ENCODE measurements around the gene ZFP1.

The ZFP1 gene

DNA sequence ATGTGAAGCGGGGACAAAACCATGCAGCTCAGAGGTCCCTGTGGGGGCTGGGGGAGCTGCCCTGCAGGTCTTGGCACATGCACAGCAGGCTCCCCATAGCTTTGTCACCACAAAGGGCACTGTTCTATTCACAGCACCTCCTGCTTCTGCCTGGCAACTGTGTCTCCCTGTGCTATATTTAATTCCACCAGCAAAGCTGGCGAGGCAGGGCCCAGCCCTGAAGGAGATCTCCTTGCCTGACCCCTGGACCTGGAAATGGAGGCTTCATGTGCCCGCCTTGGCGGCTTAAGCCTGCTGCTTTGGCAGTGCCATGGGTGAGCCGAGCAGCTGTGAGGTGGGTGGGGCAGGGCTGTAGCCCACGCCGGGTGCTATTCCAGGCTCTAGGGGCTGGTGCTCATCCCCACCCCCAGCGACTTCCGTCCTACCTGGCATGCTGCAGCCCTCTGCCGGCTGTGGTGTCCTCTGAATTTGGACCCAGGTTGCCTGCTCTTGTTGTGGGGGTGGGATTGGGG, 38.5 kb upstream of the ZFP1 start:
- Histone ChIP-seq H3K9me3 (ENCODE audit: insufficient read depth, low read length, severe bottlenecking) (no peaks in the 10 kb centered on the region), H3K9ac (ENCODE audit: low read depth, low read length) (peak overlapping the region; percentile 96), H4K20me1 (ENCODE audit: insufficient read depth, low read length) (peaks cover 2% of the 10 kb centered on the region; the same call in 1 of the 2 replicates), H3K36me3 (ENCODE audit: insufficient read depth, low read length) (peaks cover 34% of the 10 kb centered on the region), H3K4me3 (ENCODE audit: low read depth in 1 of 2, low read length in 2 of 2) (peak overlapping the region; percentile 17 to 61), H3K27me3 (ENCODE audit: insufficient read depth, low read length, poor library complexity) (no peaks in the 10 kb centered on the region), H2AFZ (ENCODE audit: low read depth, low read length) (no peak overlapping the region), H3K79me2 (ENCODE audit: insufficient read depth, low read length) (peaks cover 57% of the 10 kb centered on the region), H3K27ac (ENCODE audit: low read length) (peak overlapping the region; percentile 100), H3K4me1 (ENCODE audit: insufficient read depth, low read length) (peaks cover 76% of the 10 kb centered on the region), H3K4me2 (ENCODE audit: insufficient read depth, low read length) (peak overlapping the region; percentile 81)
- peak; percentile 88 for DNase-seq
- TF ChIP-seq CTCF (IDR thresholded peaks at IDR 0.05; ENCODE audit: borderline replicate concordance, extremely low read depth, low read length, poor library complexity, severe bottlenecking): peak; percentile 62
- TF ChIP-seq EZH2 (IDR thresholded peaks at IDR 0.05; ENCODE audit: borderline replicate concordance, low read depth, low read length, severe bottlenecking): no peak
- ATAC-seq (ENCODE audit: insufficient read depth, low read depth): peak; percentile 48

DNA sequence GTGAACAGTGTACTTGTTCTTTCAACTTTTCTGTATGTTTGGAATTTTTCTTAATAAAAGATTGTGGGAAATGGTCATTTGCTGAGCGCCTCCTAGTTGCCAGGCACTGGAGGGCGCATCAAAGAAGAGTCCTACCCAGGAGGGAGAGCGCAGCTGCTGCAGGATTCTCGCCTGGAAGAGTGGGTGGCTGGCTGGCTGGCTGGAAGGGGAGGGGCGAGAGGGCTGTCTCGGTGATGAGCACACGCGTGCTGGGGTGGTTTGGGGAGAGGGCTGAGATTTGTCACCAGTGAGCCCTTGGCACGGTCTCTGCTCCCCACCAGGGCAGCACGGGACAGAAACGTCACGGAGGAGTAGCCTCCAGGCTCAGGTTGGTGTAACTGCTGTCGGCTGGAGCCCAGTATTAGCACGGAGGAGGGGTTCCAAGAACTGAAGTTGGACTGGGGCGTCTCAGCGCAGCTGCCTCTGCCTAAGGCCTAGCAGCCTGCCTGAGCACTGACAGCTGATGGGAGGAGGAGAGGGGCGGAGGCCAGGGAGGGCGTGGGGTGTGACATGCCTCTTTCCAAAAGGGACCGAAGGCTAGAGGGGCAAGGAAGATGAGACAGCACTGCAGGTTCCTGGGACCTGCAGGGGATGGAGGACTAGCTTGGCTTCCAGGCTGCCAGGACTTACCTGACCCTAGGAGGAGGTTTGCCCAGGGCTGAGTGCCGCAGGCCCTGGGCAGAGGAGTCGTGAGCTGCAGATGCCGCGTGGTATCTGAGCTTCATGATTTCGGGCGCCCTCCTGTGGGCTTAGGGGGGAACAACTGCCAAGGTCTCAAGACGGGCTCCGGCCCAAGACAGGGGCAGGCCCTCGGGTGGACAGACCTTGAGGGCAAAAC, 37.4 kb upstream of the ZFP1 start:
- Histone ChIP-seq H2AFZ (ENCODE audit: low read depth, low read length) (peak overlapping the region; percentile 49; the same call in 1 of the 2 replicates), H3K79me2 (ENCODE audit: insufficient read depth, low read length) (peaks cover 46% of the 10 kb centered on the region), H4K20me1 (ENCODE audit: insufficient read depth, low read length) (peaks cover 2% of the 10 kb centered on the region; the same call in 1 of the 2 replicates), H3K4me3 (ENCODE audit: low read depth in 1 of 2, low read length in 2 of 2) (peak overlapping the region; percentile 17 to 61; a peak in 3 of 4 replicates), H3K9me3 (ENCODE audit: insufficient read depth, low read length, severe bottlenecking) (no peaks in the 10 kb centered on the region), H3K36me3 (ENCODE audit: insufficient read depth, low read length) (peaks cover 23% of the 10 kb centered on the region), H3K9ac (ENCODE audit: low read depth, low read length) (peak overlapping the region; percentile 96), H3K27me3 (ENCODE audit: insufficient read depth, low read length, poor library complexity) (no peaks in the 10 kb centered on the region), H3K4me2 (ENCODE audit: insufficient read depth, low read length) (peak overlapping the region; percentile 81), H3K4me1 (ENCODE audit: insufficient read depth, low read length) (peaks cover 65% of the 10 kb centered on the region), H3K27ac (ENCODE audit: low read length) (peak overlapping the region; percentile 100)
- DNase-seq: peak; percentile 90
- ATAC-seq (ENCODE audit: insufficient read depth, low read depth): peak; percentile 68
- no peak for TF ChIP-seq EZH2 (IDR thresholded peaks at IDR 0.05; ENCODE audit: borderline replicate concordance, low read depth, low read length, severe bottlenecking)
- peak; percentile 94 for TF ChIP-seq CTCF (IDR thresholded peaks at IDR 0.05; ENCODE audit: borderline replicate concordance, extremely low read depth, low read length, poor library complexity, severe bottlenecking)

DNA sequence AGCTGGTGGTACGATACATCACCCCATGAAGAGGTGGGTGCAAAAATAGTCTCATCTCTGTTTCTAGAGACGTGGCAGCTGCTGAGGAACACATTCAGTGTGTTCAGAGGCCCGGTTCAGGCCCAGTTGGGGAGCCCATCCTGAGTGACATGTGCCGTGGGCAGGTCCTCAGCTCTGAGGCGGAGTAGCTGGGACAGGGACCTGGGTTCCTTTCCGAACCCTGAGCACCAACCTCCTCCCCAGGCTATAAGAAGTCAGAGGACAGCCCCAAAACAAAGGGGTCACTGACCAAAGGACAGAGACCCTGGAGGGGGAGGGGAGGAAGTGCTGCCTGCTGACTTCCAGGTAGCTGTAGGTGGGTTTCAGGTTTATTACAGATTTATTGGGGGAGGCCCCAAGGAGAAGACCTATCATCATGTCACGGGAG, 36.8 kb upstream of the ZFP1 start:
- Histone ChIP-seq H3K9ac (ENCODE audit: low read depth, low read length) (peak overlapping the region; percentile 96), H3K4me2 (ENCODE audit: insufficient read depth, low read length) (peak overlapping the region; percentile 81), H3K9me3 (ENCODE audit: insufficient read depth, low read length, severe bottlenecking) (no peaks in the 10 kb centered on the region), H3K4me3 (ENCODE audit: low read depth in 1 of 2, low read length in 2 of 2) (peak overlapping the region in 1 of 2 experiments; percentile 61; a peak in 1 of 4 replicates), H3K27me3 (ENCODE audit: insufficient read depth, low read length, poor library complexity) (no peaks in the 10 kb centered on the region), H2AFZ (ENCODE audit: low read depth, low read length) (no peak overlapping the region), H3K4me1 (ENCODE audit: insufficient read depth, low read length) (peaks cover 58% of the 10 kb centered on the region), H3K27ac (ENCODE audit: low read length) (peak overlapping the region; percentile 100), H3K79me2 (ENCODE audit: insufficient read depth, low read length) (peaks cover 40% of the 10 kb centered on the region), H4K20me1 (ENCODE audit: insufficient read depth, low read length) (peaks cover 2% of the 10 kb centered on the region; the same call in 1 of the 2 replicates), H3K36me3 (ENCODE audit: insufficient read depth, low read length) (peaks cover 17% of the 10 kb centered on the region)
- ATAC-seq (ENCODE audit: insufficient read depth, low read depth) (no peak), DNase-seq (no peak)
- TF ChIP-seq CTCF (IDR thresholded peaks at IDR 0.05; ENCODE audit: borderline replicate concordance, extremely low read depth, low read length, poor library complexity, severe bottlenecking) (no peak), EZH2 (IDR thresholded peaks at IDR 0.05; ENCODE audit: borderline replicate concordance, low read depth, low read length, severe bottlenecking) (no peak)
